ENCODE data around the gene ITGAV. TPM values are rescaled to one million over a fixed set of nuclear protein-coding genes. Genes with fewer than 3 reads are reported as not detected.

The ITGAV gene
- total and polyA plus RNA-seq, 4 donors = 6.6 to 31.3 (median 12.0) TPM

DNA sequence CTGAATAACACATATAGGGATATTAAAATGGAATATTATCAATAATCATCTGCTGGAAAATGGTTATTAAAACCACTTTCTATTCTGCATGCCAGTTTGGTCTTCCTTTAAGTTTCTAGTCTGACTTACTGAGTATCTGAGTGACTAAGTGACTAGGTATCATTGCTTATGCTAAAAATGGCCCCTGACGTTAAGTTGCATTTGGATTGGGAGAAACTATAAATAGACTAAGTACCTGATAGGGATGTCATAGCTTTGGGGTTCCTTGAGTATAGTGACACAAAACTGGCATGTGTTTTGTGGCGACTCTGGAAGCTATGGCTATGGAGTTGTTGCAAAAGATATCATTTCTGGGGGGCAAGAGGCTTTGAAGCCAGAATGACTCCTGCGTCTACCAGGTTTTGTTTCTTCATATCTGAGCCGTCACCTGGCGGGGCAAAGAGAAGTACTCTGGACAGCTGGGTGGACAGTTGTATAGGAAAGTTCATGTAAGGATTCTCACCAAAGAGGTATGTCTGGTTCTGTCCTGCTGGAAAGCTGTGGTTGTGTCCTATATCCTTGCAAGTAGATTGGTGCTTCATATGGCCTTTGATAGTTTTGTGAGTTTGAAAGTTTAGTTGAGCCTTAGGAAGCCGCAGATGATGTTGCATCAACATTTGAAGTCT lies 17.9 kb downstream of the ITGAV start:
- no peak overlapping the region for H3K27ac ChIP-seq (ENCODE audit: low read depth in 1 of 2, low read length in 2 of 2)
- no peaks in the 10 kb centered on the region for H3K27me3 ChIP-seq (ENCODE audit: control insufficient read depth in 4 of 4, insufficient read depth in 4 of 4, low read length in 3 of 4)
- TF ChIP-seq REST (IDR thresholded peaks at IDR 0.05) (no peak), EGR1 (IDR thresholded peaks at IDR 0.05; ENCODE audit: low read depth in 2 of 2) (no peak), YY1 (IDR thresholded peaks at IDR 0.05) (no peak), ATF3 (IDR thresholded peaks at IDR 0.05) (no peak), FOXA1 (IDR thresholded peaks at IDR 0.05) (no peak), SP1 (IDR thresholded peaks at IDR 0.05) (no peak), JUND (IDR thresholded peaks at IDR 0.05) (no peak), HNF4A (conservative IDR thresholded peaks at IDR 0.05) (no peak), GABPA (IDR thresholded peaks at IDR 0.05 in 1 of 2, conservative IDR thresholded peaks at IDR 0.05 in 1 of 2) (no peak), RXRA (IDR thresholded peaks at IDR 0.05) (no peak), NR2F2 (IDR thresholded peaks at IDR 0.05) (no peak), HNF4G (IDR thresholded peaks at IDR 0.05) (no peak), RAD21 (IDR thresholded peaks at IDR 0.05) (no peak), TAF1 (conservative IDR thresholded peaks at IDR 0.05) (no peak), MAX (IDR thresholded peaks at IDR 0.05) (no peak), FOXA2 (IDR thresholded peaks at IDR 0.05) (no peak)
- TF ChIP-seq, protein P1, sequence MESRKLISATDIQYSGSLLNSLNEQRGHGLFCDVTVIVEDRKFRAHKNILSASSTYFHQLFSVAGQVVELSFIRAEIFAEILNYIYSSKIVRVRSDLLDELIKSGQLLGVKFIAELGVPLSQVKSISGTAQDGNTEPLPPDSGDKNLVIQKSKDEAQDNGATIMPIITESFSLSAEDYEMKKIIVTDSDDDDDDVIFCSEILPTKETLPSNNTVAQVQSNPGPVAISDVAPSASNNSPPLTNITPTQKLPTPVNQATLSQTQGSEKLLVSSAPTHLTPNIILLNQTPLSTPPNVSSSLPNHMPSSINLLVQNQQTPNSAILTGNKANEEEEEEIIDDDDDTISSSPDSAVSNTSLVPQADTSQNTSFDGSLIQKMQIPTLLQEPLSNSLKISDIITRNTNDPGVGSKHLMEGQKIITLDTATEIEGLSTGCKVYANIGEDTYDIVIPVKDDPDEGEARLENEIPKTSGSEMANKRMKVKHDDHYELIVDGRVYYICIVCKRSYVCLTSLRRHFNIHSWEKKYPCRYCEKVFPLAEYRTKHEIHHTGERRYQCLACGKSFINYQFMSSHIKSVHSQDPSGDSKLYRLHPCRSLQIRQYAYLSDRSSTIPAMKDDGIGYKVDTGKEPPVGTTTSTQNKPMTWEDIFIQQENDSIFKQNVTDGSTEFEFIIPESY (IDR thresholded peaks at IDR 0.05) = no peak
- TF ChIP-seq, protein P2, sequence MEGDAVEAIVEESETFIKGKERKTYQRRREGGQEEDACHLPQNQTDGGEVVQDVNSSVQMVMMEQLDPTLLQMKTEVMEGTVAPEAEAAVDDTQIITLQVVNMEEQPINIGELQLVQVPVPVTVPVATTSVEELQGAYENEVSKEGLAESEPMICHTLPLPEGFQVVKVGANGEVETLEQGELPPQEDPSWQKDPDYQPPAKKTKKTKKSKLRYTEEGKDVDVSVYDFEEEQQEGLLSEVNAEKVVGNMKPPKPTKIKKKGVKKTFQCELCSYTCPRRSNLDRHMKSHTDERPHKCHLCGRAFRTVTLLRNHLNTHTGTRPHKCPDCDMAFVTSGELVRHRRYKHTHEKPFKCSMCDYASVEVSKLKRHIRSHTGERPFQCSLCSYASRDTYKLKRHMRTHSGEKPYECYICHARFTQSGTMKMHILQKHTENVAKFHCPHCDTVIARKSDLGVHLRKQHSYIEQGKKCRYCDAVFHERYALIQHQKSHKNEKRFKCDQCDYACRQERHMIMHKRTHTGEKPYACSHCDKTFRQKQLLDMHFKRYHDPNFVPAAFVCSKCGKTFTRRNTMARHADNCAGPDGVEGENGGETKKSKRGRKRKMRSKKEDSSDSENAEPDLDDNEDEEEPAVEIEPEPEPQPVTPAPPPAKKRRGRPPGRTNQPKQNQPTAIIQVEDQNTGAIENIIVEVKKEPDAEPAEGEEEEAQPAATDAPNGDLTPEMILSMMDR (IDR thresholded peaks at IDR 0.05; ENCODE audit: low read depth, low read length, missing input control) = no peak
- H3K9ac ChIP-seq (ENCODE audit: low read depth in 1 of 2, low read length in 2 of 2) = no peak overlapping the region
- H3K4me1 ChIP-seq (ENCODE audit: control insufficient read depth in 4 of 4, insufficient read depth in 4 of 4, low read length in 3 of 4) = no peaks in the 10 kb centered on the region
- DNase-seq (ENCODE audit: low spot score) = no peak
- WGBS = 97% methylated on average over 6 of the region's 6 CpGs
- no peak overlapping the region for H3K4me3 ChIP-seq (ENCODE audit: low read depth in 1 of 3, low read length in 3 of 3)
- H3K36me3 ChIP-seq (ENCODE audit: control insufficient read depth in 4 of 4, insufficient read depth in 3 of 4, low read depth in 1 of 4, low read length in 3 of 4) = peaks cover 0 to 2% (median 0%) of the 10 kb centered on the region in 4 donors
- H3K9me3 ChIP-seq (ENCODE audit: control insufficient read depth in 4 of 4, low read length in 3 of 4) = no peaks in the 10 kb centered on the region

Data from liver (tissue), 9 donors.